ENCODE data around the gene TBCA.

The TBCA gene

GRCh38 chr5:77641397-77641943 lies 134.7 kb downstream of the TBCA start:
- no peak for DNase-seq

All from NCI-H526 treated with DMSO at 0.1 percent for 48 hours (cell line).